H54 (cell line): ENCODE data around the gene TENT5D.
"Not testable (repeated sequence)": the region's sequence is repeated elsewhere in the genome, so short reads cannot be mapped to it uniquely, and the experiment has no call there.

Source experiments
- DNase-seq: peaks from one replicate; pipeline ENCODE4 v3.0.0; 2011; ENCODE audit warnings: low spot score, mixed read lengths; ENCODE audit not compliant: insufficient read length
- FAIRE-seq: peaks from 3 replicates; lab custom pipeline; 2011; peaks lifted over from hg19 to GRCh38; lab: Jason Lieb, UNC
- POLR2A ChIP-seq: IDR thresholded peaks from 2 replicates; pipeline ENCODE4 v1.6.1; 2011; ENCODE audit warnings: low read depth, mild to moderate bottlenecking, low read length

TENT5D gene

GRCh38 chrX:80420147-80420546 lies at the start of gene TENT5D:
Gene TENT5D (plus strand): TSS chrX:80420447. CDS start chrX:80442540, 22,093 bp downstream.
- no peak for DNase-seq
- no peak for FAIRE-seq
- no peak for TF ChIP-seq POLR2A

DNA sequence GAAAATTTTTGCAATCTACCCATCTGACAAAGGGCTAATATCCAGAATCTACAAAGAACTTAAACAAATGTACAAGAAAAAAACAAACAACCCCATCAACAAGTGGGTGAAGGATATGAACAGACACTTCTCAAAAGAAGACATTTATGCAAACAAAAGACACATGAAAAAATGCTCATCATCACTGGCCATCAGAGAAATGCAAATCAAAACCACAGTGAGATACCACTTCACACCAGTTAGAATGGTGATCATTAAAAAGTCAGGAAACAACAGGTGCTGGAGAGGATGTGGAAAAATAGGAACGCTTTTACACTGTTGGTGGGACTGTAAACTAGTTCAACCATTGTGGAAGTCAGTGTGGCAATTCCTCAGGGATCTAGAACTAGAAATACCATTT lies 34.6 kb upstream of the TENT5D start:
- DNase-seq, FAIRE-seq: not testable (repeated sequence)

- TF ChIP-seq POLR2A, result no peak
- no peak for DNase-seq
- FAIRE-seq, result no peak
Measured at GRCh38 chrX:80388206-80388605, 32.0 kb upstream of the TENT5D start.

DNA sequence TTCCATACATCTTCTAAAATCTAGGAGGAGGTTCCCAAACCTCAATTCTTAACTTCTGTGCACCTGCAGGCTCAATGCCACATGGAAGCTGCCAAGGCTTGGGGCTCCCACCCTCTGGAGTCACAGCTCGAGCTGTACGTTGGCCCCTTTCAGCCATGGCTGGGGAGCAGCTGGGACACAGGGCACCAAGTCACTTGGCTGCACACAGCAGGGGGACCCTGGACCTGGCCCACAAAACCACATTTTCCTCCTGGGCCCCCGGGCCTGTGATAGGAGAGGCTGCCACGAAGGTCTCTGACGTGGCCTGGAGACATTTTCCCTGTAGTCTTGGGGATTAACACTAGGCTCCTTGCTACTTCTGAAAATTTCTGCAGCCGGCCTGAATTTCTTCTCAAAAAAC lies 8.2 kb upstream of the TENT5D start:
- FAIRE-seq (no peak), DNase-seq (no peak)
- no peak for TF ChIP-seq POLR2A

GRCh38 chrX:80423000-80423399 lies 2.8 kb downstream of the TENT5D start:
- FAIRE-seq (no peak), DNase-seq (no peak)
- TF ChIP-seq POLR2A, result no peak

DNA sequence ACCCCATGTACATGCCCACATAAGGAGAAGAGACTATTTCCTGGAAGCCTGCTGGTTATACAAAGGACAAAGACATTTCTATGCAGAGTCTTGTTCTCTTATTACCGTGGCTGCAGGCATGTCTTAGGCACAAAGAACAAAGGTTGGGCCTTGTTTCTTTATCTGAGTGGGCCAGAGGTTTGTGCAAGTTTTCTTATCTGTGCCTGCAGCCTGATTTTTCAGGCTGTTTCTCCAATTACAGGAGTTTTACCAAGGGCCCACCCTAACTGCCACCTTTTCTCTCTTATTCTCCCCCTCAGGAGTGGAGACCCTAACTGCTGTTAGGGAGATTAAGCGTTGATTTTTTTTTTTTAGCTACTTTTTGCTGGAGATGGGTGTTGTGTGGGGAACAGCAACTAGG lies 3.5 kb downstream of the TENT5D start:
- FAIRE-seq (no peak), DNase-seq (no peak)
- TF ChIP-seq POLR2A, result no peak

DNA sequence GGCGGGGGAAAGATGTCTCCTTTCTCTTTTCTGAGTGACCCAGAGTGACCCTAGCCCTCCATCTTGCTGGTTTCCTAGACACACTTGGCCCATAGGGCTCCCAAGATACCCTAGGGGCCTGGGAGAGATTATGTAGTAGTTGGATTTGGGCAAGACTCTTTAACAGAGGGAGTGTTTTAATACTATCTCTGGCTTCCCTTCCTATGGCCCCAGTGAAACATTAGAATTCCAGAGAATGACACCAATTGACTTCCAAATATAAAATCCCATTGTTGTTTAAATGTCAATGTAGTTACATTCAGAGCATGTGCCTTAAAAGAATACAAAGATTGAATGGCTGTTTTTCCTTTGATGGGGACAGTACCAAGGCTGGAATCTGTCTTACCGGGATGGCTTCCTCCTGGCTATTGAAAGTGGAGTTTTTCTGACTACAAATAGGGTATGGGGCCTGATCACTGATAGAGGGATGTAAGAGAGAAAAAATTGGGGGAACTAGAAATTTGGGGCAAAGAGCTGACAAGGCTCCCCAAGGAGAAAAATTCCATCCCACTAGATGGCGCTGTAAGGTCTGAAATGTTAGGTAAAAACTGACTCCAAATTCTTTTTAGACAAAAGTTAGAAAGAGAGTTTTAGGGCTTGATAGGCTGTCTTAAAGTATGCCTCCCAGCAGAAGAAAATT lies 10.7 kb downstream of the TENT5D start:
- FAIRE-seq (no peak), DNase-seq (peak; percentile 1)
- TF ChIP-seq POLR2A, result no peak

DNA sequence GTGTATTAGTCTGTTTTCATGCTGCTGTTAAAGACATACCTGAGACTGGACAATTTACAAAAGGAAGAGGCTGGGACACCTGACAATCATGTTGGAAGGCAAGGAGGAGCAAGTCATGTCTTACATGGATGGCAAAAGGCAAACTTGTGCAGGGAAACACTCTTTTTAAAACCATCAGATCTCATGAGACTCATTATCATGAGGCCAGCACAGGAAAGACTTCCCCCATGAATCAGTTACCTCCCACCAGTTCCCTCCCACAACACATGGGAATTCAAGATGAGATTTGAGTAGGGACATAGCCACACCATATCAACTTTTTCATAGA lies 11.2 kb downstream of the TENT5D start:
- no peak for TF ChIP-seq POLR2A
- no peak for FAIRE-seq

DNA sequence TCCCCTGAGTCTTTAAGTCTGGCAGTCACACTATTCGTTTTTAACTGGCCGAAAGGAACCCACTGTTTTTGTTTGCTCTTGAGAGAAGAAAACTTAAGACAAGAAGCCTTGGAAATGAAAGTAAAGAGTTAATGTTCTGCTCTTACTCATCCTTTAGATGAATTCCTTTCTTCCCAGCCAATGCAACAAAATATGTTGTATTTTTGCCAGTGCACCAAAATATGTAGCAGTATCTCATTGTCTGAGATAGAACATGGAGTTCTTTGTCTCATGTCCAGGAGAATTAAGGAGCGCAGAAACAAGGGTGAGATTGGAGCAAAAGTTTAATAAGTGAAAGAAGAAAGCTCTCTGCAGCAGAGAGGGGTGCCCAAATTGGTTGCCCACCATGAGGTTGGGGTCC lies 12.2 kb downstream of the TENT5D start:
- FAIRE-seq (no peak), DNase-seq (no peak)
- no peak for TF ChIP-seq POLR2A

More for the DNA sequence above, 11.2 kb downstream of the TENT5D start:
- no peak for DNase-seq

GRCh38 chrX:80432863-80433262 lies 12.6 kb downstream of the TENT5D start:
- no peak for TF ChIP-seq POLR2A
- no peak for DNase-seq
- no peak for FAIRE-seq

DNA sequence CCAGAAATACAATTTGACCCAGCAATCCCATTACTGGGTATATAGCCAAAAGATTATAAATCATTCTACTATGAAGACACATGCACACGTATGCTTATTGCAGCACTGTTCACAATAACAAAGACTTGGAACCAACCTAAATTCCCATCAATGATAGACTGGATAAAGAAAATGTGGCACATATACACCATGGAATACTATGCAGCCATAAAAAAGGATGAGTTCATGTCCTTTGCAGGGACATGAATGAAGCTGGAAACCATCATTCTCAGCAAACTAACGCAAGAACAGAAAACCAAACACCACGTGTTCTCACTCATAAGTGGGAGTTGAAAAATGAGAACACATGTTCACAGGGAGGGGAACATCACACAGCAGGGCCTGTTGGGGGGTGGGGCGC lies 47.9 kb downstream of the TENT5D start:
- not testable (repeated sequence) for DNase-seq, FAIRE-seq

- no peak for TF ChIP-seq POLR2A
- DNase-seq (no peak), FAIRE-seq (no peak)
Measured at GRCh38 chrX:80471582-80471981, 51.3 kb downstream of the TENT5D start.

GRCh38 chrX:80485543-80485942 lies 65.3 kb downstream of the TENT5D start:
- TF ChIP-seq POLR2A, result no peak
- FAIRE-seq (no peak), DNase-seq (no peak)

DNA sequence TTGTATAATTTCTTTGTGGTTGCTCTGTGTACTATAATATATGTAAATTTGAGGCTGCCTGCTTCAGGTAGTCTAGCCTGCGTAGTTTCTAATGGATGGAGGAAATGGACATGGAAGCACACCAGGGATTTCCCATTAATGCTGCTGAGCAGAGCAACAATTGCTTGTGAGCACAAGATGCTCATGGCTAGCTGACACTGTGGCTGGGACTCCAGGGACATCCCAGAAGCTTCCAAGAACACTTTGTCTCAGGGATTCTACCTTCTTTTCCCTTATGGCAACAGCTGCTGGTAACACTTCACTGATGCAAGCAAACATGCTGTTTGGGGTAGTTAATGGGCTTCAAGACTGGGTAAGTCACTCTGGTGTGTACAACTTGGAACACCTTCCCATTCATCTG lies 66.1 kb downstream of the TENT5D start:
- no peak for TF ChIP-seq POLR2A
- no peak for FAIRE-seq
- no peak for DNase-seq

- no peak for DNase-seq
- no peak for FAIRE-seq
- TF ChIP-seq POLR2A, result no peak
Measured at GRCh38 chrX:80489166-80489565, 68.9 kb downstream of the TENT5D start.
